Germinal center (tissue), 1 donor: Measurements from ENCODE around the gene NXF1.
"Not testable (repeated sequence)": the region's sequence is repeated elsewhere in the genome, so short reads cannot be mapped to it uniquely, and the experiment has no call there.

Experiments
- DNase-seq: peaks from one replicate; pipeline ENCODE4 v3.0.0; 2012; ENCODE audit warnings: mixed read lengths, low spot score

The NXF1 gene

DNA sequence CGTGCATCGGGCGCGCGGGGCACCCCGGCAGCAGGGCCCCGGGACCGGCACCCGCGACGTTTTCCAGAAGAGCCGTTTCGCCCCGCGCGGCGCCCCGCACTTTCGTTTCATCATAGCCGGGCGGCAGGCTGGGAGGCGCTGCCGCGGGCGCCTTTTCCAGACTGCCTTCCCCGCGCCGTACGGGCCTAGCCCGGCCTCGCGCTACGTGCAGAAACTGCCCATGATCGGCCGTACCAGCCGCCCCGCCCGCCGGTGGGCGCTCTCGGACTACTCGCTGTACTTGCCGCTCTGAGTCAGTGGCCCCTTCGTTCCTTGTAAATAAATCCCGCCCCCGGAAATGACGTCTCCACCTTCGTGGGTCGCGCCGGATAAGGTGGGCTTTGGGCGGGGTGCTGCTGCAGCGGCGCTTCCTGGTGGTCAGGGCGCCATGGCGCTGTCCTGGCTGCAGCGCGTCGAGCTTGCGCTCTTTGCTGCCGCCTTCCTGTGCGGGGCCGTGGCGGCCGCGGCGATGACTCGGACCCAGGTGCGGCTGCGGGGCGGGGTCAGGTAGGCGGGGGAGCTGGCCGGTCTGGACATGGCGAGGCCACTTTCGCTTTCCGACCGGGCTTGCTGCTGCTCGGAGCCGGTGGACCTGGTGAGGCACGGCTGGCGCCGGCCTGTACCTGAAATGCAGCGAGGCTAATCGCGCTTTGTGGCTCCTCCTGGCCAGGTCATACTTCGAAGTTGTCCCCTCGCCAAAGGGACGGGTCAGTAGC lies 18.1 kb downstream of the NXF1 start, which contains the start of gene TMEM179B:
Gene TMEM179B (plus strand): TSS at position 398 of the 755 bp plus-strand sequence. CDS start 30 bp downstream, at position 428.
- peak; percentile 94 for DNase-seq

DNA sequence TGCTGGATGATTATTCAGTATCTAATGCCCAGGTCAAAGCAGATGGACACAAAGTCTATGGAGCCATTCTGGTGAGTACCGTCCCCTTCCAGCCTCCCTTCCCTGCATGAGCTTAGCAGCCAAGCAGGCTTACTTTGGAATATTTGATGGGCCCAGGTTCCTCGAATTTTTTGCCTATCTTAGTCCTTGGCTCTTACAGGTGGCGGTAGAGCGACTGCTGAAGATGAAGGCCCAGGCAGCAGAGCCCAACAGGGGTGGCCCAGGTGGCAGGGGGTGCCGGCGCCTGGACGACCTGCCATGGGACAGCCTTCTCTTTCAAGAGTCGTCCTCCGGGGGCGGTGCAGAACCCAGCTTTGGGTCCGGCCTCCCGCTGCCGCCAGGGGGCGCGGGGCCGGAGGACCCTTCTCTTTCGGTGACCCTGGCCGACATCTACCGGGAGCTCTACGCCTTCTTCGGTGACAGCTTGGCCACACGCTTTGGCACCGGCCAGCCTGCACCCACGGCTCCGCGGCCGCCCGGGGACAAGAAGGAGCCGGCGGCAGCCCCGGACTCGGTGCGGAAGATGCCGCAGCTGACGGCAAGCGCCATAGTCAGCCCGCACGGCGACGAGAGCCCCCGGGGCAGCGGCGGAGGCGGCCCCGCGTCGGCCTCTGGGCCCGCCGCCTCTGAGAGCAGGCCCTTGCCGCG lies 18.8 kb downstream of the NXF1 start:
- DNase-seq: peak; percentile 91

- no peak for DNase-seq
Observed at GRCh38 chr11:62782753-62783152, 22.5 kb downstream of the NXF1 start.

- no peak for DNase-seq
Observed at GRCh38 chr11:62778441-62778840, 26.8 kb downstream of the NXF1 start.

DNA sequence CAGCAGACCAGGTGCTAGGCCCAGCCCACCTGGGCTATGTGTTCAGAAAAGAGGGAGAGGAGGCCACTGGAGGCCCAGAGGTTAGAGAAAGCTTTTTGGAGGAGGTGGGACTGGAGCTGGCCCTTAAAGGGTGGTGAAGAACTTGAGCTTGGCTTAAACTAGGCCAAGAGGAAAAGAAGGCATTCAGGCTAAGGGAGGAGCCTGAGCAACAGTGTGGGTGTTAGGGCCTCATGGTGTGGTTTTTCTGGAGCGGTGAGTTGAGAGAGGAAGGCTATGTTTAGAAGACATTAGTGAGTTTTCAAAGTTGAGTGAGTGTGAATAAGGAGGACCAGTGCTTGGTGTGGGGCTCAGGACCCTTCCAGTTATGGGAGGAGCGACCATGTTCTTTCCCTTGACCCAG lies 27.9 kb downstream of the NXF1 start:
- no peak for DNase-seq

DNA sequence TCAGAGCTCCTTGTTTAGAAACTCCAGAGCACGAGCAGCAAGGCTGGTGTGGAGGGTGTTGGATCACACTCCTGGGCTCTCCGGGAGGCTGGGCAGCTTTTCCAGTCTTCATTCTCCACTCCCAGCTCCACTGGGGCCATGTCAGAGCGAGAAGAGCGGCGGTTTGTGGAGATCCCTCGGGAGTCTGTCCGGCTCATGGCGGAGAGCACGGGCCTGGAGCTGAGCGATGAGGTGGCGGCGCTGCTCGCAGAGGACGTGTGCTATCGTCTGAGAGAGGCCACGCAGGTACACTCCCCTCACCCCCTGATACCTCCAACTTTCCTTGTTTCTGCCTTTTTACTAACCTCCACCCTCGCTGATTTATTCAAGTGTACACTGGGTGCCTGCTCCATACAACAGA lies 29.6 kb downstream of the NXF1 start:
- DNase-seq: no peak

DNA sequence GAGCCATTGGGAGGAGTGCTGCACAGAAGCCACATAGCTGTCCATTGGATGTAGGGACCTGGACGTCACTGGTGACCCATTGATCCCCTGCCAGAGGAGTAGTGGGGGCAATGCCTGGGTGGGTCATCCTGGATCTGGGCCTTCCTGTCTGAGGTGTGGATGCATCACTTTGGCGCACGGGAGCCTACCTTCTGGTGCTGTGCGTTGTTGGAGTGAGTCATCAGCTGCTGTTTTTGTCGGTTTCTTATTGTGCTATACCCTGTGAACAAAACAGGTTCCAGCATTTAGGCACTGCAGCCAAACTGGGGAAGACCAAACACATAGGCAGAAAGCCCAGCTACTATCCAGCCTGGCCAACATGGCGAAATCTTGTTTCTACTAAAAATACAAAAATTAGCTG lies 30.8 kb downstream of the NXF1 start:
- no peak for DNase-seq

DNA sequence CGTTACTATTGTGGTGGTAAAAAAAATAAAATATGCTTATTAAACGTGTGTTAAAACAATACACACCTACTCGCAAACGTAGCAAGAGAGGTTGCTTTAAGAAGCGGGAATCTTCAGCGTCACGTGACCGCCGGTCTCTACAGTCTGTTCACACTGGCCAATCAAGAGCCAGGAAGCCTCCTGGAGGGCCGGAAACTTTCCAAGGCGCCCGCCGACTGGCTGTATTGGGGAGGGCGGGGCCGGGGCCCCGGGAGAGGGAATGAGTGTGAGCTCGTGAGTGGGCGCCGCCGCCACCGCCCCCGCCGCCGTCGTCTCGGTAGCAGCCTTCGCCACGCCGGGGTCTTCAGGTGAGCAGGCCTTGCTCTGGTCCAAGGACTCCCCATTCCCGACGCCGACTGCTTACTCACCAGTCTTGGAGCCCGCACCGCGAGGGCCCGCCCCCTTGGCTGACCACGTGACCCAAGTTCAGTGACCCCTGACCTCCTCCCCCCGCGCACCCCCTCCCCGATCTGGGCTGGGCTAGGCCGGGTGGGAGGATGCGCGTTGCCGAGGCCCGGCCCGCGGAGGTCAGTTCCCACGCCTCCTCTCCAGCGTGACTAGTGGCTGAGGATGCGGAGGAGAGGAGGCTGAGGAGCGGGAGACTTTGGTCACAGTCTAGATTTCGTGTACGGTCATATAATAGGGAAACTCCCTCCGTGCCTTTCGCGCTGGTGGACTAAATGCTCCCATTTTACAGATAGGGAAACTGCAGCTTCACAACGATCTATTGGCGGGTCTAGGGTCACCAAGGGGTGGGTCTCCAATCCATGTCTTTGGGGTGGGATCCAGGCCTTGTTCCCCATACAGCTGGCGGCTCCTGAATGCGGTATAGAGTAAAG lies 33.9 kb downstream of the NXF1 start, which contains the start of gene TAF6L:
Gene TAF6L (plus strand): TSS at position 253 of the 878 bp plus-strand sequence. CDS start 4,388 bp downstream, outside the sequence.
- peak; percentile 93 for DNase-seq

GRCh38 chr11:62770778-62771143 lies 34.5 kb downstream of the NXF1 start:
- peak; percentile 25 for DNase-seq

DNA sequence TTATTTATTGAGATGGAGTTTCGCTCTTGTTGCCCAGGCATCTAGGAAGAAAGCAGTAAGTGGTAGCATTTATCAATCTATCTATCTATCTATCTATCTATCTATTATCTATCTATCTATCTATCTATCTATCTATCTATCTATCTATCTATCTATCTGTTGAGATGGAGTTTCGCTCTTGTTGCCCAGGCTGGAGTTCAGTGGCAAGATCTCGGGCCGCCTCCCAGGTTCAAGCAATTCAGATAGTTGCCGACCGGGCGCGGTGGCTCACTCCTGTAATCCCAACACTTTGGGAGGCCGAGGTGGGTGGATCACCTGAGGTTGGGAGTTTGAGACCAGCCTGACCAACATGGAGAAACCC lies 44.4 kb downstream of the NXF1 start:
- not testable (repeated sequence) for DNase-seq

GRCh38 chr11:62757846-62758788 lies 47.1 kb downstream of the NXF1 start:
- DNase-seq: no peak

GRCh38 chr11:62755086-62755615 lies 50.1 kb downstream of the NXF1 start:
- DNase-seq: no peak

GRCh38 chr11:62753736-62754603 lies 51.3 kb downstream of the NXF1 start, which contains the start of gene ZBTB3:
Gene ZBTB3 (minus strand): TSS chr11:62754160. CDS start chr11:62753664, 496 bp downstream.
- DNase-seq: peak; percentile 97

DNA sequence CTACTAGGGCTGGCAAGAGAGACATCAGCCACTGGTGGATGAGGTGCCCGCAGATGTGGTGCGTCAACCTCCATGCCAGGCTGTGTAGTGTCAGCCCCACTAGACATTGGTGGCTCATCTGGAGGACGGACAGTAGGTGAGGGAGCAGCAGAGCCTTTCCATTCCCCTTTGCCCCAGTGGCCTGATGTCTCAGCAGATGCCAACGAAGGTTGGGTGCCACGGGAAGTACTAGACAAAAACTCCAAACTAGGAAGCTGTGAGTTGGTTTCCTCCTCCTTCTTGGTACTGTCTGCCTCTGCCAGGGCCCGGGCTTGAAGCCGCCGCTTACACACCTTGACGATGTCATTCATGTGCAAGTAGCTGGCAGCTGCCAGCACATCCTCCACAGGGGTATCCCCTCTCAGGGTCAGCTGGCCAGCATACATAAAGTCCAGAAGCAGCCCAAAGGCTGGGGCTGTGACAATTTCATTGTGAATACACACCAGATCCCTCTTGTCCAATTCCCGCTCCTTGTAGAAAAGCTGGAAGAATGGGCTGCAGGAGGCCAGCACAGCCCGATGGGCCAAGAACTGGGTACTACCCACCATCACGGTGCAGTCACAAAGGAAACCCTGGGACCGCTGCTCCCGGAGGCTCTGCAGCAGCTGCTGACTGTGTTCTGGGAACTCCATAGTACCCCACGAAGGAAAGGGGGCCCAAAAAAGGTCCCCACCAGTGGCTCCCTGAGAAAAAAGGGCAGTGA lies 52.1 kb downstream of the NXF1 start:
- DNase-seq: no peak

DNA sequence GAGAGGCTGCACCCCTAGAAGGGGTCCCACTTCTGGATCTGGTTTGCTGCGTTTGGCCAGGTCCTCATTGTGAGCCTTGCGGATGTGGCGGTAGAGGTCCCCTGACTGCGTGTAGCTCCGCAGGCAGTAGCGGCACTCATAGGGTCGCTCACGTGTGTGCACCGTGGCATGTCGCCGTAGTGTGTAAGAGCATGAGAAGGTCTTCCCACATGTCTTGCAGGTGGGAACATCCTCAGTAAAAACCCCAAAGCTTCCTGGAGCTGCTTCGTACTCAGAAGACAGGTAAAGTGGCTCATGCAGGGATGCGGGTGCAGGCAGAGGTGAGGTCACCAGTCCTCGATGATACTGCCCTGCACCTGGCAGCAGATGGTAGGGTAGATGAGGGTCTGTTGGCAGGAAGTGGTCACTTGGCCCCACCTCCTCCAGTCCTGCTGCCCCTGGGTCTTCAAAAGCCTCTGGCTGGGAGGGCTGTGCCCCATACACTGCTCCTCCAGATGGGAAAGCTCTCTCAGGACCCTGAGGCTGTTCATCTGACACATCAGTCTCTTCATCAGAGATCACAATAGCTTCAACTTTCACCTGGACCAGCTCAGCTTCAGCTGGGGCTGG lies 53.0 kb downstream of the NXF1 start:
- DNase-seq: no peak

GRCh38 chr11:62749931-62750330 lies 55.3 kb downstream of the NXF1 start:
- DNase-seq: not testable (repeated sequence)

DNA sequence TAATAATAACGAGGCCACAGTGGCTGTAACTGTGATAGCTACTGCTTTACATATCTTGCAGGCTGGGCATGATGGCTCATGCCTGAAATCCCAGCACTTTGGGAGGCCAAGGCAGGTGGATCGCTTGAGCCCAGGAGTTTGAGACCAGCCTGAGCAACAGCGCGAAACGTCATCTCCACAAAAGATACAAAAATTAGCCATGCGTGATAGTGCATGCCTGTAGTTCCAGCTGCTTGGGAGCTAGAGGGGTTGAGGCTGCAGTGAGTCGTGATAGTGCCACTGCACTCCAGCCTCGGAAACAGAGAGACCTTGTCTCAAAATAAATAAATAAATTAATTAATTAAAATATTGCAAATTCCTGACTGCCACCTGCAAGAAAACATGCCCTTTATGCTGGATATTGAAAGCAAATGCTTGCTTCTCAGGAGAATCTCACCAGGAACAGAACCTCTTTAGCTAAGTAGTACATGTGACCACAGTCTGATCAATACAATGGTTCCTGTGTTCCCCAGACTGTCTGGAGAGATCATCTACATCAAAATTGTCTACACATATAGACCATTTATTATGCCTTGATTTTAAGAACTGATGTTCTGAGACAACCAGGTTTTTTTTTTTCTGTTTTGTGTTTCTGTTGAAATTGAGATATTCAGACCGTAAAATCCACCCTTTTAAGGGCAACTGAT lies 57.6 kb downstream of the NXF1 start:
- DNase-seq: no peak
